DOHH2 (cell line): Measurements from ENCODE around the gene RSF1.
A peak's percentile ranks its signal among the peaks of the same experiment; 100 is the strongest.

Source experiments
- H3F3A ChIP-seq: fragments of 200-600 bp; sonication (generic), shearing (Covaris generic); 2 replicates; pipeline ENCODE4 v1.6.0; 2016; ENCODE audit warnings: antibody characterized with exemption, mild to moderate bottlenecking; ENCODE audit not compliant: control insufficient read depth, insufficient read depth
- H3K27ac ChIP-seq: fragments of 200-600 bp; sonication (generic); 2 replicates; pipeline ENCODE4 v1.5.1; 2014; ENCODE audit warnings: low read depth, mild to moderate bottlenecking, low read length, moderate library complexity
- H3K27me3 ChIP-seq: fragments of 200-600 bp; sonication (generic); 2 replicates; pipeline ENCODE4 v1.6.1; 2014; ENCODE audit warnings: mild to moderate bottlenecking, low read length, mixed read lengths; ENCODE audit not compliant: control insufficient read depth
- H3K36me3 ChIP-seq: fragments of 200-600 bp; sonication (generic); 2 replicates; pipeline ENCODE4 v1.6.1; 2014; ENCODE audit warnings: mild to moderate bottlenecking, low read length, moderate library complexity, mixed read lengths; ENCODE audit not compliant: control insufficient read depth
- H3K4me1 ChIP-seq: fragments of 200-600 bp; sonication (generic); 2 replicates; pipeline ENCODE4 v1.6.1; 2014; ENCODE audit warnings: mild to moderate bottlenecking, low read length, mixed read lengths; ENCODE audit not compliant: control insufficient read depth
- H3K4me2 ChIP-seq: fragments of 200-600 bp; sonication (generic); 2 replicates; pipeline ENCODE4 v1.6.0; 2014; ENCODE audit warnings: mild to moderate bottlenecking, low read length, moderate library complexity
- H3K4me3 ChIP-seq: fragments of 200-600 bp; sonication (generic); 2 replicates; pipeline ENCODE4 v1.5.1; 2014; ENCODE audit warnings: mild to moderate bottlenecking, low read length, mixed read lengths
- H3K79me2 ChIP-seq: fragments of 200-600 bp; sonication (generic); 2 replicates; pipeline ENCODE4 v1.6.1; 2014; ENCODE audit warnings: mild to moderate bottlenecking, low read length, mixed read lengths; ENCODE audit not compliant: control insufficient read depth
- H3K9me2 ChIP-seq: fragments of 200-600 bp; sonication (generic); replicated peaks from 2 replicates; pipeline ENCODE4 v1.6.1; 2014; ENCODE audit warnings: mild to moderate bottlenecking, low read length, mixed read lengths; ENCODE audit not compliant: control insufficient read depth
- H3K9me3 ChIP-seq: fragments of 200-600 bp; sonication (generic); 2 replicates; pipeline ENCODE4 v1.6.1; 2014; ENCODE audit warnings: antibody characterized with exemption, low read length, mixed read lengths; ENCODE audit not compliant: control insufficient read depth, insufficient read depth
- H4K20me1 ChIP-seq: fragments of 200-600 bp; sonication (generic); 2 replicates; pipeline ENCODE4 v1.6.0; 2014; ENCODE audit warnings: low read depth, mild to moderate bottlenecking, antibody characterized with exemption, low read length, moderate library complexity; ENCODE audit not compliant: control insufficient read depth, insufficient read depth
- CTCF ChIP-seq: fragments of 200-600 bp; sonication (generic); IDR thresholded peaks from one replicate; pipeline ENCODE4 v1.5.1; 2014; ENCODE audit warnings: antibody characterized with exemption, mild to moderate bottlenecking, low read depth, low read length; ENCODE audit not compliant: poor library complexity, severe bottlenecking
- EZH2phosphoT487 ChIP-seq: fragments of 200-600 bp; sonication (generic); IDR thresholded peaks from 2 replicates; pipeline ENCODE4 v1.6.1; 2017; ENCODE audit warnings: borderline replicate concordance, mild to moderate bottlenecking, antibody characterized with exemption, low read length, moderate library complexity, mixed read lengths

Gene RSF1

GRCh38 chr11:77661670-77662069 is 158.9 kb downstream of the RSF1 start:
- Histone ChIP-seq H4K20me1 (no peaks in the 10 kb centered on the region), H3K4me3 (peak overlapping the region; percentile 66), H3K4me1 (peaks cover 82% of the 10 kb centered on the region), H3K36me3 (peaks cover 17% of the 10 kb centered on the region), H3F3A (peaks cover 41% of the 10 kb centered on the region), H3K9me2 (no peaks in the 10 kb centered on the region), H3K27ac (peak overlapping the region; percentile 95), H3K4me2 (peak overlapping the region; percentile 98), H3K79me2 (no peaks in the 10 kb centered on the region), H3K27me3 (no peaks in the 10 kb centered on the region), H3K9me3 (no peaks in the 10 kb centered on the region)
- TF ChIP-seq EZH2phosphoT487: no peak
- no peak for TF ChIP-seq CTCF

- H3K4me3 ChIP-seq: peak overlapping the region; percentile 66
- peaks cover 15% of the 10 kb centered on the region for H3K36me3 ChIP-seq
- H3K27ac ChIP-seq: peak overlapping the region; percentile 95
- H3K9me2 ChIP-seq: no peaks in the 10 kb centered on the region
- H3K79me2 ChIP-seq: no peaks in the 10 kb centered on the region
- no peaks in the 10 kb centered on the region for H4K20me1 ChIP-seq
- TF ChIP-seq CTCF (no peak), EZH2phosphoT487 (no peak)
- H3K9me3 ChIP-seq: no peaks in the 10 kb centered on the region
- H3F3A ChIP-seq: peaks cover 40% of the 10 kb centered on the region
- H3K4me2 ChIP-seq: peak overlapping the region; percentile 98
- H3K4me1 ChIP-seq: peaks cover 87% of the 10 kb centered on the region
- no peaks in the 10 kb centered on the region for H3K27me3 ChIP-seq
These were observed 159.6 kb downstream of the RSF1 start for GRCh38 chr11:77660947-77661346.

GRCh38 chr11:77658213-77659013 is 162.1 kb downstream of the RSF1 start:
- Histone ChIP-seq H3K9me2 (no peaks in the 10 kb centered on the region), H3K4me3 (no peak overlapping the region), H3K27me3 (no peaks in the 10 kb centered on the region), H4K20me1 (no peaks in the 10 kb centered on the region), H3K27ac (no peak overlapping the region), H3K79me2 (no peaks in the 10 kb centered on the region), H3K4me1 (peaks cover 76% of the 10 kb centered on the region), H3K9me3 (no peaks in the 10 kb centered on the region), H3K4me2 (no peak overlapping the region), H3F3A (peaks cover 32% of the 10 kb centered on the region), H3K36me3 (no peaks in the 10 kb centered on the region; the same call in 1 of the 2 replicates)
- no peak for TF ChIP-seq CTCF
- no peak for TF ChIP-seq EZH2phosphoT487
